ENCODE data around the gene EGFL7. TPM values are rescaled to one million over a fixed set of nuclear protein-coding genes. Genes with fewer than 3 reads are reported as not detected.

The EGFL7 gene
- total and polyA plus RNA-seq, 2 of the 13 experiments (the other 11 are each of a cell fraction or from before 2014, with no cell fraction given), result 0.20 to 5.1 TPM

GRCh38 chr9:136697146-136697820, 34.6 kb downstream of the EGFL7 start (continued):
- peak; percentile 93 for TF ChIP-seq NCOR1 (IDR thresholded peaks at IDR 0.05; ENCODE audit: borderline replicate concordance, low read length)
- no peak for TF ChIP-seq ZFP62 (CRISPR knock-in tag; IDR thresholded peaks at IDR 0.05)
- TF ChIP-seq ZBTB8A (CRISPR knock-in tag; IDR thresholded peaks at IDR 0.05; ENCODE audit: borderline replicate concordance, low read depth), result no peak
- no peak for TF ChIP-seq RFXAP (CRISPR knock-in tag; IDR thresholded peaks at IDR 0.05; ENCODE audit: borderline replicate concordance)
- TF ChIP-seq ZNF512 (CRISPR knock-in tag; IDR thresholded peaks at IDR 0.05), result no peak
- no peak for TF ChIP-seq ZNF646 (CRISPR knock-in tag; IDR thresholded peaks at IDR 0.05)
- peak; percentile 44; the same call in 1 of the 2 replicates for TF ChIP-seq GMEB1 (CRISPR knock-in tag; IDR thresholded peaks at IDR 0.05; ENCODE audit: borderline replicate concordance)
- TF ChIP-seq SOX13 (IDR thresholded peaks at IDR 0.05), result 0 out of 2 replicates have a peak, but pooled peaks have one; percentile 35
- TF ChIP-seq SOX13 (CRISPR knock-in tag; conservative IDR thresholded peaks at IDR 0.05 in 1 of 2, IDR thresholded peaks at IDR 0.05 in 1 of 2), result no peak; a peak in 1 of 4 replicates
- no peak for TF ChIP-seq STAG1 (CRISPR knock-in tag; IDR thresholded peaks at IDR 0.05)
- TF ChIP-seq DPF2 (CRISPR knock-in tag; IDR thresholded peaks at IDR 0.05; ENCODE audit: borderline replicate concordance, low read depth), result peak; percentile 85; the same call in 1 of the 2 replicates
- peak; percentile 99 for TF ChIP-seq MTA1 (CRISPR knock-in tag; IDR thresholded peaks at IDR 0.05; ENCODE audit: borderline replicate concordance)
- TF ChIP-seq HNF1A (IDR thresholded peaks at IDR 0.05; ENCODE audit: low read depth), result 0 out of 2 replicates have a peak, but pooled peaks have one; percentile 19
- peak; percentile 40; the same call in 1 of the 2 replicates for TF ChIP-seq HNF1A (CRISPR knock-in tag; IDR thresholded peaks at IDR 0.05; ENCODE audit: borderline replicate concordance)

All from HepG2 (cell line).